SK-MEL-5 (cell line): ENCODE data around the gene ZHX3. TPM values are rescaled to one million over a fixed set of nuclear protein-coding genes. Genes with fewer than 3 reads are reported as not detected.

Source experiments
- DNase-seq: peaks from one replicate; pipeline ENCODE4 v3.0.0-alpha.2; 2016; ENCODE audit warnings: low read depth, low spot score
- in situ Hi-C: cut with HindIII; loops from 2 replicates; pipeline ENCODE4 v1.10.0; 2016; ENCODE audit warnings: low sequenced_read_pairs, high pct_unique_total_duplicates, low pct_unique_long_range_greater_than_20kb
- total RNA-seq: library from RNA; depleted of rRNA; stranded (reverse); fragments of >200 nt; shearing (Covaris generic); gene quantifications from 2 replicates; pipeline ENCODE4 v1.2.3, GENCODE V29; 2014

The ZHX3 gene
- total RNA-seq, 1 experiment from 2014 or later = 7.3 TPM

DNA sequence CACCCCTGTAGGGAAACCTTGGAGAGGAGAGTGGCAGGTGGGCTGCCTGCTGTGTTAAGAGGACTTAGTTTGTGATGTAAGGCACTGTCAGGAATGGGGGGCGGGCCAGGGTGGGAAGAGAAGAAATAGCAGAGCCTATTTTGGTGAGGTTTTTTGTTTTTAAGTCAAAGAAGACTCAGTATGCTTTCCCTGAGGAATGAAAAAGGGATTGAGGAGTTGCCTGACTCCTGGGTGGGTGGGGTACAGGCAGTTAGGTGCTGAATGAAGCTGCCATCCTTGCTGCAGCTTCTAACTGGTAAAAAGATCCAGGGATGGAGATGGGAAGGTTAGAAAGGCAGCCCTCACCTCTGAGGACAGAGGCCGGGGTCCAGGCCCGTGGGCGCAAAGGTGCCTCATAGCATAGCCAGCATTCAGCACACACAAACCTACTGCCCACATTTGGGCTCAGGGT lies 142.3 kb downstream of the ZHX3 start:
- in situ Hi-C loops = no loop called here
- no peak for DNase-seq

- DNase-seq = peak; percentile 82
- in situ Hi-C loops = no loop called here
Observed at GRCh38 chr20:41174782-41175181, 142.7 kb downstream of the ZHX3 start.

GRCh38 chr20:41174373-41174772 lies 143.2 kb downstream of the ZHX3 start:
- no peak for DNase-seq
- in situ Hi-C loops = no loop called here

DNA sequence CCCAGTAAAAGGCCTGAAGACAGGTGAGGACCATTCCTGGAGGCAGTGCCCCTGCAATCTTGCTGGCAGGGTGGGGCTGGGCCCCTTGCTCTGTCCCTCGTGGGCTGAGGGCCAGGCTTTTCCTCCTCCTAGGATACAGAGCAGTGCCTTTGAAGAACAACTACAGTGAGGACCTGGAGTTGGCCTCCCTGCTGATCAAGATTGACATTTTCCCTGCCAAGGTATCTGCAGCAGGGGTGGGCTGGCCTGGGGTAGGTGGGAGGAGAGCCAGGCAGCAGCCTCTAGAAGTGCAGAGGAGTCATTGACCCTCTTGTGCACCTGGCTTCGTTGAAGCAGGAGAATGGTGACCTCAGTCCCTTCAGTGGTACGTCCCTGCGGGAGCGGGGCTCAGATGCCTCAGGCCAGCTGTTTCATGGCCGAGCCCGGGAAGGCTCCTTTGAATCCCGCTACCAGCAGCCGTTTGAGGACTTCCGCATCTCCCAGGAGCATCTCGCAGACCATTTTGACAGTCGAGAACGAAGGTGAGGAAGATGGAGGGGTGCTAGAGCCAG lies 143.7 kb downstream of the ZHX3 start:
- no peak for DNase-seq
- in situ Hi-C loops = no loop called here

GRCh38 chr20:41173161-41173721 lies 144.3 kb downstream of the ZHX3 start:
- DNase-seq = peak; percentile 77
- in situ Hi-C loops = no loop called here

DNA sequence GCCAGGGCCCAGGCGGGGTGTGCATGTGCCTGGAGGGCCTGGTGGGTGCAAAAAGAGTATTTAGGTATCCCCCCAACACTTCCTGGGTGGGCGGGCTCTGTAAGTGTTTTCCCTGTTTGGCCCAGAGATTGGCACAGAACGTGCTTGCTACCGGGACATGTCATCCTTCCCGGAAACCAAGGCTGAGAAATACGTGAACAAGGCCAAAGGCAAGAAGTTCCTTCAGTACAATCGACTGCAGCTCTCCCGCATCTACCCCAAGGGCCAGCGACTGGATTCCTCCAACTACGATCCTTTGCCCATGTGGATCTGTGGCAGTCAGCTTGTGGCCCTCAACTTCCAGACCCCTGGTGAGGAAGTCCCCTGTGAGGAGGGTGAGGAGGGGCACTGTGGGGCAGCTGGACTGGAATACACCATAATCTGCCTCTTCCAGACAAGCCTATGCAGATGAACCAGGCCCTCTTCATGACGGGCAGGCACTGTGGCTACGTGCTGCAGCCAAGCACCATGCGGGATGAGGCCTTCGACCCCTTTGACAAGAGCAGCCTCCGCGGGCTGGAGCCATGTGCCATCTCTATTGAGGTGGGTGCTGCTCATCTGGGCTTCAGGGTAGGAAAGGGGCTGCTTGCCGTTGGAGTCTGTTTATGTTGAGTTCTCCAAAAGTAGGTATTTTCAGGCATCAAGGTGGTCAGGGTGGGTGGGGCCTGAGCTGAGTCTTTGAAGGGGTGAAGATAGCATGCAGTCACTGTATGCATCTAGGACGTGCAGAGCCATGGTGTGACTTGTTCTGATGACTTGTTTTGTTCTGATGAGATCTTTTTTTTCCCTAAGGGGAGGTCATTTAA lies 145.0 kb downstream of the ZHX3 start:
- in situ Hi-C loops = no loop called here
- DNase-seq = no peak

DNA sequence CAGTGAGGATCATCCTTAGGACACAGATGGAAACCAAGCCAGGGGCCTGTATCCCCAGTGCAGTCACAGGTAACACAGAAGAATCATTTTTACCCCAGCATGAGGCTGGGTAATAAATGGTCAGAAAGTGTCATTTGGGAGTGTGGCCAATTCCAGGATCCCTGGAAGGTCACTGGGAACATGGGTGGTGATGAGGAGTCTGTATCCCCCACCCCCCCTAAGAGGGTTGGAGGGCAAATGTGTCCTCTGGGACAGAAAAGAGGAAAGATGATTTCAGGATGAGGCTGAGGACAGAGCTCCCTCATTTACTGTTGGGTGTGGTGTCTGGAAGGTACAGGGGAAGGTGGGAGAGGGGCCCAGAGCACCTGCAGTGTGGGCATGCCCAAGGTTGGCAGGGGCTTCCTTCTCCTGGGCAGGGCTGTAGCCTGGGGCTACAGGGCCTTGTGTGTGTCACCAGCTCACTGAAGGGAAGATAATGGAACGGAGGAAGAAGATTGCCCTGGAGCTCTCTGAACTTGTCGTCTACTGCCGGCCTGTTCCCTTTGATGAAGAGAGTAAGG lies 145.7 kb downstream of the ZHX3 start:
- in situ Hi-C loops = no loop called here
- no peak for DNase-seq

DNA sequence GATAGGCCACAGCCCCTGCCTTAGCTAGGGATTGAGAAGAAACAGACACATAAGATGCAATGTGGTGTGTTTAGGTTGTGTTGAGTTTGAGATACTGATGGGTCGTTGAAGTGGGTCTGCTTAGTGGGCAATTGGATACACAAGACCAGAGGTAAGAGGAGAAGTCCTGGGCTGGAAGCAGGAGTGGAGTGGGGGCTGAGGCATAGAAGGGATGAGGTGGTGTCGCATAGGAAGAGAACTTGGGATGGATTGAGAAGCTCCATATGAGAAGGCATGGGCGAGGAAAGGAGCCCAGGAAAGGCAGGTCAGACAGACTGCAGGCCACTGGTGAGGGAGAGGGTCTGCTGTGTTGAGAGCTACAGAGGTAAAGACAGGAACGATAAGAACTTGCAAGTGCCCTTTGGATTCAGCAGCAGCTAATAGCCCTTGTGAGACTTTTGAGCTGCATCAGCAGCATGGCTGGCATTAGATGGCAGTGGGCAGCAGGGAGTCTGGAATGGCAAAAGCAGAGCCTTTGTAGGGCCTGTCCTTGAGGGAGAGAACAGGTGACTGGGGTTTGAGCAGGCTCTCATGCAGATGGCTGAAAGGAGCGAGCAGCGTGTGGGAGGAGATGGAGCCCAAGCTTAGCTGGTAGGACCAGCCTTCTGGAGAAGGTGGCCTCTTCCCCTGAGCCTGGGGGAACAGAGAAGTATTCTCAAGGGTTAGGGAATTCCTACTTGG lies 147.0 kb downstream of the ZHX3 start:
- no peak for DNase-seq
- in situ Hi-C loops = no loop called here

- in situ Hi-C loops = no loop called here
- DNase-seq = no peak
Observed at GRCh38 chr20:41169791-41170351, 147.7 kb downstream of the ZHX3 start.

- DNase-seq = no peak
- in situ Hi-C loops = no loop called here
Observed at GRCh38 chr20:41169162-41169690, 148.3 kb downstream of the ZHX3 start.

DNA sequence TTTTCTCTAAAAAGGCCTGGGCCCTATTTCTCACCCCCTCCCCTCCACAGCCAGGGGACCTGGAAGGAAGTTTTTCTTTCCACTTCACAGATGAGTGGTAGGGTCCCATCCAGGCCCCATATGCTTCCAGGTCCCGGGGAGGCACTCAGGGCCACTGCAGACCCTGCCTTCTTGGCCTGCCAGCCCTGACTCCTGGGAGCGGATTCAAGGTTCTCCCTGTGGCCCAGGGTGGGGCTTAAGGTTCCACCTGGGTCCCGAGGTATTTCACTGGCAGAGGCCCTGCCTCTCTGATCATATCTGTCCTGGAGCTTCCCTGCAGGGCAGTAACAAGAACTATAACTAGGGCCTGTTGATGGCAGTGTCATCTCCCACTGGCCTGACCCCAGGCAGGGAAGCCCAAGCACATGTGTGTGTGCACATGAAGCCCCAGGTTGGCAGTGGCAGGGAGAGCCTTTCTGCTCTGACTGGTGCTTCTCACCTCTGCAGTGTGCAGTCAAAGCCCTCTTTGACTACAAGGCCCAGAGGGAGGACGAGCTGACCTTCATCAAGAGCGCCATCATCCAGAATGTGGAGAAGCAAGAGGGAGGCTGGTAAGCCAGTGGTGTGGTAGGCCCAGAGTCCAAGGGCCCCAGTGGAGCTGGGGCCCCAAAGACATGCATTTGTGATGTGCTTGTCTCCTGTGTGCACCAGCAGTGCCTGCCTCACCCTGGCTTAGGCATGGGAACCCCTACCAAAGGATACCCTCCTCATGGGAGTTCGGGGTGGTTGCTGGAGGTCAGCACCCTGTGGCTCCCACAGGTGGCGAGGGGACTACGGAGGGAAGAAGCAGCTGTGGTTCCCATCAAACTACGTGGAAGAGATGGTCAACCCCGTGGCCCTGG lies 149.0 kb downstream of the ZHX3 start:
- in situ Hi-C loops = no loop called here
- DNase-seq = no peak

DNA sequence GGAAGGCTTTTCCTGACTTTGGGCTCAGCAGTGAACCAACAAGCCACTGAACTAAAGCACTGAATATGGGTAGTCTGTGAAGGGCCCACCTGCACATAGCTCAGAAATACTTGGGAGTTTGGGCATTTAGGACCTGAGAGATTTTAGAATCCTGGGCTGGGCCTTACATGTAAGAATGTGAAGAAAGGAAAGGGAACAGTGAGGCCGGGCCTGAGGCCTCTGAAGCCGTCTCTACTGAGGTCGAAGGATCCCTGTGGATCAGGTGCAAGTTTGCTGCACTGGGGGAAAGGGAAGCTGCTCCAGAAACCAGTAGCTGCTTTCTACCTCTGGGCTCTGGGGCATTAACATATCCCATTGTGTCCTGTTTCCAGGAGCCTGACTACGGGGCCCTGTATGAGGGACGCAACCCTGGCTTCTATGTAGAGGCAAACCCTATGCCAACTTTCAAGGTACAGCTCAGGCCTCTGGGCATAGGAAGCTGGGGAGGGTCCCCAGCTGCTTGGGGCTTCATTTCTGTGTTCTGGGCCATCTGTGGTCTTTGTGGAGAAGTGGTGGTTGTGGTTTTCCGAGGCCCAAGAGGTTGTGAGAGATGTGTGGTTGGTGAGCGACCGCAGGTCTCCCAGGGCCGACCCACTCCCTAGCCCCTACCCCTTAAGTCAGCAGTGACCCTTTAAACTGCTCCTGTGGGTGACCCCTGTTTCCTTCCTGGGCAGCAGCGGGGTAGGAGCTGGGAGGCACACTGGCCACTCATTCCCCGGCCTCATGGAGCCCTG lies 149.9 kb downstream of the ZHX3 start:
- DNase-seq = no peak
- in situ Hi-C loops = no loop called here

- in situ Hi-C loops = no loop called here
- DNase-seq = no peak
Observed at GRCh38 chr20:41167118-41167470, 150.4 kb downstream of the ZHX3 start.

- in situ Hi-C loops = no loop called here
- no peak for DNase-seq
Observed at GRCh38 chr20:41166201-41167117, 151.1 kb downstream of the ZHX3 start.
